ENCODE results near the gene AACS.

AACS gene

GRCh38 chr12:125180144-125180543 lies 114.9 kb downstream of the AACS start:
- Histone ChIP-seq H4K20me1 (ENCODE audit: control insufficient read depth, insufficient read depth, low read depth, low read length) (no peaks in the 10 kb centered on the region), H3K79me2 (ENCODE audit: control insufficient read depth, low read length) (no peaks in the 10 kb centered on the region), H3K4me2 (ENCODE audit: low read length) (no peak overlapping the region), H3K27ac (ENCODE audit: low read depth, low read length) (no peak overlapping the region), H3K27me3 (ENCODE audit: control insufficient read depth, low read length) (peaks cover 13% of the 10 kb centered on the region), H3K4me1 (ENCODE audit: control insufficient read depth, low read length) (peaks cover 24% of the 10 kb centered on the region), H3K9me3 (ENCODE audit: control insufficient read depth, insufficient read depth, low read length) (no peaks in the 10 kb centered on the region), H3F3A (ENCODE audit: control insufficient read depth, insufficient read depth) (peaks cover 5% of the 10 kb centered on the region; the same call in 1 of the 2 replicates), H3K4me3 (ENCODE audit: low read length) (no peak overlapping the region), H3K9me2 (replicated peaks; ENCODE audit: control insufficient read depth, low read length) (no peaks in the 10 kb centered on the region), H3K36me3 (ENCODE audit: control insufficient read depth, low read length) (no peaks in the 10 kb centered on the region)
- no peak for TF ChIP-seq EZH2phosphoT487 (IDR thresholded peaks at IDR 0.05; ENCODE audit: borderline replicate concordance, low read length)
- no peak for TF ChIP-seq CTCF (IDR thresholded peaks at IDR 0.05; ENCODE audit: low read depth, low read length, poor library complexity, severe bottlenecking)

- Histone ChIP-seq H3K79me2 (ENCODE audit: control insufficient read depth, low read length) (no peaks in the 10 kb centered on the region), H3K9me3 (ENCODE audit: control insufficient read depth, insufficient read depth, low read length) (no peaks in the 10 kb centered on the region), H3K36me3 (ENCODE audit: control insufficient read depth, low read length) (no peaks in the 10 kb centered on the region), H4K20me1 (ENCODE audit: control insufficient read depth, insufficient read depth, low read depth, low read length) (no peaks in the 10 kb centered on the region), H3K27ac (ENCODE audit: low read depth, low read length) (no peak overlapping the region), H3K27me3 (ENCODE audit: control insufficient read depth, low read length) (peaks cover 16% of the 10 kb centered on the region), H3K4me3 (ENCODE audit: low read length) (no peak overlapping the region), H3F3A (ENCODE audit: control insufficient read depth, insufficient read depth) (peaks cover 5% of the 10 kb centered on the region; the same call in 1 of the 2 replicates), H3K9me2 (replicated peaks; ENCODE audit: control insufficient read depth, low read length) (no peaks in the 10 kb centered on the region), H3K4me2 (ENCODE audit: low read length) (no peak overlapping the region), H3K4me1 (ENCODE audit: control insufficient read depth, low read length) (peaks cover 21% of the 10 kb centered on the region)
- TF ChIP-seq EZH2phosphoT487 (IDR thresholded peaks at IDR 0.05; ENCODE audit: borderline replicate concordance, low read length), result no peak
- no peak for TF ChIP-seq CTCF (IDR thresholded peaks at IDR 0.05; ENCODE audit: low read depth, low read length, poor library complexity, severe bottlenecking)
Observed at GRCh38 chr12:125181107-125181506, 115.9 kb downstream of the AACS start.

- H3K36me3 ChIP-seq (ENCODE audit: control insufficient read depth, low read length), result no peaks in the 10 kb centered on the region
- no peak for TF ChIP-seq EZH2phosphoT487 (IDR thresholded peaks at IDR 0.05; ENCODE audit: borderline replicate concordance, low read length)
- TF ChIP-seq CTCF (IDR thresholded peaks at IDR 0.05; ENCODE audit: low read depth, low read length, poor library complexity, severe bottlenecking), result peak; percentile 97
- no peaks in the 10 kb centered on the region for H4K20me1 ChIP-seq (ENCODE audit: control insufficient read depth, insufficient read depth, low read depth, low read length)
- H3K4me3 ChIP-seq (ENCODE audit: low read length), result peak overlapping the region; percentile 44; the same call in 1 of the 2 replicates
- H3K9me3 ChIP-seq (ENCODE audit: control insufficient read depth, insufficient read depth, low read length), result no peaks in the 10 kb centered on the region
- H3K79me2 ChIP-seq (ENCODE audit: control insufficient read depth, low read length), result no peaks in the 10 kb centered on the region
- peaks cover 32% of the 10 kb centered on the region for H3K27me3 ChIP-seq (ENCODE audit: control insufficient read depth, low read length)
- no peaks in the 10 kb centered on the region for H3K9me2 ChIP-seq (replicated peaks; ENCODE audit: control insufficient read depth, low read length)
- peaks cover 5% of the 10 kb centered on the region; the same call in 1 of the 2 replicates for H3F3A ChIP-seq (ENCODE audit: control insufficient read depth, insufficient read depth)
- peak overlapping the region; percentile 67 for H3K4me2 ChIP-seq (ENCODE audit: low read length)
- peaks cover 20% of the 10 kb centered on the region for H3K4me1 ChIP-seq (ENCODE audit: control insufficient read depth, low read length)
- H3K27ac ChIP-seq (ENCODE audit: low read depth, low read length), result no peak overlapping the region
Observed at GRCh38 chr12:125183187-125184067, 118.2 kb downstream of the AACS start.

Data from DOHH2 (cell line).